ENCODE results near the gene DUOX2.
"Not testable (repeated sequence)": the region's sequence is repeated elsewhere in the genome, so short reads cannot be mapped to it uniquely, and the experiment has no call there.

DNA sequence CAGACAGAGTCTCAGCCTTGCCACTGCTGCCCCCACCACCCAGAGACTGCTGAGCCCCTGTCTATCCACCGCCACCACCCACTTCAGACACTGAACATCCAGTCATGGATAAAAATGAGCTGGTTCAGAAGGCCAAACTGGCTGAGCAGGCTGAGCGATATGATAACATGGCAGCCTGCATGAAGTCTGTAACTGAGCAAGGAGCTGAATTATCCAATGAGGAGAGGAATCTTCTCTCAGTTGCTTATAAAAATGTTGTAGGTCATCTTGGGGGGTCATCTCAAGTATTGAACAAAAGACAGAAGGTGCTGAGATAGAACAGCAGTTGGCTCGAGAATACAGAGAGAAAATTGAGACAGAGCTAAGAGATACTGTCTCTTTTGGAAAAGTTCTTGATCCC is 61.3 kb downstream of the DUOX2 start:
- TF ChIP-seq, protein P1, sequence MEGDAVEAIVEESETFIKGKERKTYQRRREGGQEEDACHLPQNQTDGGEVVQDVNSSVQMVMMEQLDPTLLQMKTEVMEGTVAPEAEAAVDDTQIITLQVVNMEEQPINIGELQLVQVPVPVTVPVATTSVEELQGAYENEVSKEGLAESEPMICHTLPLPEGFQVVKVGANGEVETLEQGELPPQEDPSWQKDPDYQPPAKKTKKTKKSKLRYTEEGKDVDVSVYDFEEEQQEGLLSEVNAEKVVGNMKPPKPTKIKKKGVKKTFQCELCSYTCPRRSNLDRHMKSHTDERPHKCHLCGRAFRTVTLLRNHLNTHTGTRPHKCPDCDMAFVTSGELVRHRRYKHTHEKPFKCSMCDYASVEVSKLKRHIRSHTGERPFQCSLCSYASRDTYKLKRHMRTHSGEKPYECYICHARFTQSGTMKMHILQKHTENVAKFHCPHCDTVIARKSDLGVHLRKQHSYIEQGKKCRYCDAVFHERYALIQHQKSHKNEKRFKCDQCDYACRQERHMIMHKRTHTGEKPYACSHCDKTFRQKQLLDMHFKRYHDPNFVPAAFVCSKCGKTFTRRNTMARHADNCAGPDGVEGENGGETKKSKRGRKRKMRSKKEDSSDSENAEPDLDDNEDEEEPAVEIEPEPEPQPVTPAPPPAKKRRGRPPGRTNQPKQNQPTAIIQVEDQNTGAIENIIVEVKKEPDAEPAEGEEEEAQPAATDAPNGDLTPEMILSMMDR (IDR thresholded peaks at IDR 0.05 in 4 of 5, conservative IDR thresholded peaks at IDR 0.05 in 1 of 5), result not testable (repeated sequence)
- TF ChIP-seq POLR2A (IDR thresholded peaks at IDR 0.05), result not testable (repeated sequence)

Measured in gastrocnemius medialis (tissue), 4 donors.